Pancreas (tissue), 10 donors: ENCODE data around the gene CCDC27. TPM values are rescaled to one million over a fixed set of nuclear protein-coding genes. Genes with fewer than 3 reads are reported as not detected.

Experiments
- ATAC-seq, 4 donors: fragments of 200-7000 bp; cut with Tn5 transposase; one replicate each; pipeline versions ENCODE4 v1.8.0 to v1.9.1; 2020; ENCODE audit warnings: mild to moderate bottlenecking in 4 of 4, moderate library complexity in 4 of 4
- DNase-seq, 6 donors: peaks; one replicate each; pipeline ENCODE4 v3.0.0-alpha.2; 2020
- FAIRE-seq: peaks from 2 replicates; lab custom pipeline; 2012; peaks lifted over from hg19 to GRCh38; lab: Jason Lieb, UNC
- H3K27ac ChIP-seq, 4 donors: fragments of 200-600 bp; sonication (generic); 1 replicate in 3 of 4; 2 replicates in 1 of 4; pipeline versions ENCODE4 v1.5.0 to v1.8.0; 2020
- H3K27me3 ChIP-seq, 4 donors: fragments of 200-600 bp; one replicate each; pipeline ENCODE4 v1.8.0; 2021
- H3K36me3 ChIP-seq, 3 donors: fragments of 200-600 bp; sonication (generic) in 1 of 3; one replicate each; pipeline versions ENCODE4 v1.5.0 to v1.8.0; 2020 to 2021
- H3K4me1 ChIP-seq, 3 donors: fragments of 200-600 bp; one replicate each; pipeline ENCODE4 v1.8.0; 2021
- H3K4me3 ChIP-seq, 4 donors: fragments of 200-600 bp; sonication (generic) in 2 of 4; one replicate each; pipeline versions ENCODE4 v1.5.0 to v1.8.0; 2020 to 2021
- H3K9me3 ChIP-seq, 4 donors: fragments of 200-600 bp; one replicate each; pipeline ENCODE4 v1.8.0; 2021
- WGBS, 2 donors: extraction: QIAGEN DNeasy Blood & Tissue Kit; methylation state at CpG; one replicate each; pipeline ENCODE4 v1.1.7; 2013; 5-methylcytosine and 5-hydroxymethylcytosine counted together
- intact Hi-C, 3 donors: fragments of 100-400 bp; cut with DNase I; formaldehyde crosslinking; loops; one replicate each; pipeline versions ENCODE4 v1.11.1 to v1.14.2; 2022
- polyA plus RNA-seq, 2 donors: library from polyadenylated mRNA; stranded (reverse); fragments of 200-250 nt; gene quantifications; one replicate each; pipeline ENCODE4 v1.2.3, GENCODE V29; 2013
- total RNA-seq, 6 donors: library from RNA; stranded (reverse); fragmentation: NEBNext Ultra II Directional in 4 of 6; extraction: Animal tissue kit (Norgen Biotek cat#: 25700) in 4 of 6; gene quantifications; one replicate each; pipeline versions ENCODE4 v1.2.1 to v1.2.4, GENCODE V29; 2021 to 2023
- TF ChIP-seq, protein P1 (sequence below), 4 donors: fragments of 200-600 bp; sonication (generic) in 3 of 4; IDR thresholded peaks; one replicate each; pipeline versions ENCODE4 v1.5.0 to v1.8.0; 2021; ENCODE audit warnings: antibody characterized with exemption in 4 of 4
- donor health status: healthy with polysubstance abuse.
- donor health status: DM: no; HTN: no; CAD: no; lungs with moderate emphysema.
- donor health status: DM: no; HTN: no; CAD: no.
- donor health status: control.
- donor health status: control.
- donor health status: Bipolar disorder and iron deficiency.
- donor health status: DM: yes; HTN: yes; CAD: no.
- donor health status: DM: no; HTN: no; CAD: no.
- donor health status: DM: no; HTN: no; CAD: no.
- donor health status: DM: yes; HTN: yes; CAD: no.

The CCDC27 gene
- total and polyA plus RNA-seq, 8 donors = 0.04 TPM; not detected in 7

DNA sequence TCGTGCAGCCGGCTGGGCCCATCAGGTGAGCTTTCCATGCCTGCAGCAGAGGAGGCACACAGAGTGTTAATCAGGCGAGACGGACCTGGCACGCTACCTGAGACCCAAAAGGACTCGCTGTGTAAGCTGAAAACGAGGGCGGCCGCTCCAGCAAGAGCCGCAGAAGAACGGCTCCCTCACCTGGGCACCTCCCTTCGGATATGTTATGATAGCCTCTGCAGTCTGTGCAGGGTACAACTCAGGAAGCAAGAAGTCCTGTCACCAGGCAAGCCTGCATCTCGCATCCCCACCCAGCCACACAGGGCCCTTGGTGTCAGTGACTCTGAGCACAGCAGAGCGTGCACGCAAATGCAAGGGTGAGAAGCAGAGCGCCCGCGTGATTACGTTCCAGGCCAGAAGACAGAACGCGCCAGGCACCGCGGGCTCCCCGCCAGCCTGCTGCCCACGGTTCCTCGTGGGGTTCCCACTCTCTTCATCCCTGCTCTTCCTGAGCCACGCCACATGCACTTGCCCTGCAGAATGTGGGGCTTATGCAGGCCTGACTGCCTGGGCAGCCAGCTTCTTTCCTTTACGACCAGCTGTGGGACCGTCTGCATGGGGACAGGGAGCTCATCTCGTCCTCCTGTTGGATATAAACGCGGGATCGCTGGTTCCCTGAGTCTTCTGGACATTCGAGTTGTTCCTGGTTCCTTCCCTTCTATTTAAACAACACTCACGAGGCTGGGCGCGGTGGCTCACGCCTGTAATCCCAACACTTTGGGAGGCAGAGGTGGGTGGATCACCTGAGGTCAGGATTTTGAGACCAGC is 64.3 kb downstream of the CCDC27 start:
- 90 to 91% methylated on average over 38 of the region's 38 CpGs for WGBS, 2 donors
- TF ChIP-seq, protein P1, sequence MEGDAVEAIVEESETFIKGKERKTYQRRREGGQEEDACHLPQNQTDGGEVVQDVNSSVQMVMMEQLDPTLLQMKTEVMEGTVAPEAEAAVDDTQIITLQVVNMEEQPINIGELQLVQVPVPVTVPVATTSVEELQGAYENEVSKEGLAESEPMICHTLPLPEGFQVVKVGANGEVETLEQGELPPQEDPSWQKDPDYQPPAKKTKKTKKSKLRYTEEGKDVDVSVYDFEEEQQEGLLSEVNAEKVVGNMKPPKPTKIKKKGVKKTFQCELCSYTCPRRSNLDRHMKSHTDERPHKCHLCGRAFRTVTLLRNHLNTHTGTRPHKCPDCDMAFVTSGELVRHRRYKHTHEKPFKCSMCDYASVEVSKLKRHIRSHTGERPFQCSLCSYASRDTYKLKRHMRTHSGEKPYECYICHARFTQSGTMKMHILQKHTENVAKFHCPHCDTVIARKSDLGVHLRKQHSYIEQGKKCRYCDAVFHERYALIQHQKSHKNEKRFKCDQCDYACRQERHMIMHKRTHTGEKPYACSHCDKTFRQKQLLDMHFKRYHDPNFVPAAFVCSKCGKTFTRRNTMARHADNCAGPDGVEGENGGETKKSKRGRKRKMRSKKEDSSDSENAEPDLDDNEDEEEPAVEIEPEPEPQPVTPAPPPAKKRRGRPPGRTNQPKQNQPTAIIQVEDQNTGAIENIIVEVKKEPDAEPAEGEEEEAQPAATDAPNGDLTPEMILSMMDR (IDR thresholded peaks at IDR 0.05) = no peak

DNA sequence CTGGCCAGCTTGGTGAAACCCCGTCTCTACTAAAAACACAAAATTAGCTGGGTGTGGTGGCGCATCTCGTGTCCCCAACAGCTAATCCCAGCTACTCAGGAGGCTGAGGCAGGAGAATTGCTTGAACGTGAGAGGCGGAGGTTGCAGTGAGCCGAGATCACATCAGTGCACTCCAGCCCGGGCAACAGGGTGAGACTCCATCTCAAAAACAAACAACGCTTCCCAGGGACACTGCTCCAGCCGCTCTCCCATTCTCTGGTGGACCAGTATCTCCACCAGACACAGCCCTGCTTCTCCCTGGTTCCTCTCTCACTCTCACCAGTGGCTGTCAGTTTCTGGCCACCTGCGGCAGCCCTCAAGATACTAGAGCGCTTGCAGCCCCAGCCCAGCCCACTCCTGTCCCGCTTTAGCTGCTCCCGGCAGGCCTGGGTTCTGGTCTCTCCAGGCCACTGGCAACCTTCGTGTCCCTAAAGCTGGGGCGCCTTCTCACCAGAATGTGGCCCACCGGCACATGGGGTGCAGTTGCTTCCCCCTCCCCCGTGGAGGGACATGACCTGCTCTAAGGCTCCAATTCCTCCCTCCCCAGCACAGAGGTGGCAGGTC is 65.0 kb downstream of the CCDC27 start:
- no peak for FAIRE-seq
- peak in 1 of 6 donors; percentile 46 for DNase-seq
- WGBS, 2 donors = 95% methylated on average over 17 of the region's 17 CpGs

More for the DNA sequence above, 64.3 kb downstream of the CCDC27 start:
- Histone ChIP-seq H3K27me3 (no peaks in the 10 kb centered on the region), H3K27ac (no peak overlapping the region), H3K36me3 (peaks cover 0 to 42% (median 0%) of the 10 kb centered on the region in 3 donors), H3K4me1 (no peaks in the 10 kb centered on the region), H3K4me3 (no peak overlapping the region), H3K9me3 (no peaks in the 10 kb centered on the region)
- no peak for ATAC-seq
- no peak for FAIRE-seq
- DNase-seq = no peak
- intact Hi-C loops = no loop called here

DNA sequence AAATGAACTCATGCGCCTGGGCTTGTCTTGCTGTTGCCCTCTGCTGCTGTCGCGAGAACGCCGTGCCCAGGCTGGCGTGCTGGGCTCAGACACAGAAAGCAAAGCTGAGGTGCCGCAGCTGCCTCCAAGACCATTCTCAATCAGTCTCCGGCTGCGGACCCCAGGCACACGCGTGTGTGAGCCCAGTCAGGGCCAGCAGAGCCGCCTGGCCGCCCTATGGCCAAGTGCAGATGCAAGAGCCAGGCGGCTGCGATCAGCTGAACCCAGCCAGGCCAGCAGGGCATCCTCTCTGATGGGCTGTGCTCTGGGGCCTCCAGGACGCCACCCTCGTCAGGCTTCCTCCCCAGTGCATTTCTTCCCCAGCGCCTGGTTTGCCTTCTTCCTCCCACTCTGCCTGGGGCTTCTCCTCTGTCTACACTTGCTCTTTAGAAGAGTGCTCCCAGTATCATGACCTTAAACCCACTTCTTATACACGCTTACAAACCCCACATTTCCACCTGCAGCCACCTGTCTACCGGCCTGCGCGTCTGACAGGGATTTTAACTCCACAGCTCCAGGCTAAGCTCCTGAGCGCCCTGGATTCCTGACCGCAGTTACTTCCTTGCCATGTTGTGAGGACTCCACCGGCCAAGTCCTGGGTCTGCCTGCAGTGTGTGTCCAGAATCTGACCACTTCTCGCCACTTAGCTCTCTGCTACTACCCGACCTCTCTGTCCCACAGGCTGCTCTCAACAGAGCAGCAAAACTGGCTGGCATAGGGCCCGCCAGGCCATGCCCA is 65.8 kb downstream of the CCDC27 start:
- ATAC-seq = no peak
- intact Hi-C loops = no loop called here
- WGBS, 2 donors = 89 to 91% methylated on average over 28 of the region's 28 CpGs
- no peak for FAIRE-seq
- Histone ChIP-seq H3K4me3 (no peak overlapping the region), H3K36me3 (peaks cover 0 to 46% (median 0%) of the 10 kb centered on the region in 3 donors), H3K27me3 (no peaks in the 10 kb centered on the region), H3K4me1 (no peaks in the 10 kb centered on the region), H3K27ac (no peak overlapping the region), H3K9me3 (no peaks in the 10 kb centered on the region)
- peak in 1 of 6 donors; percentile 42 for DNase-seq
- TF ChIP-seq, protein P1 (IDR thresholded peaks at IDR 0.05) = no peak

More for the DNA sequence above, 65.0 kb downstream of the CCDC27 start:
- H3K36me3 ChIP-seq = peaks cover 0 to 46% (median 0%) of the 10 kb centered on the region in 3 donors
- TF ChIP-seq, protein P1 (IDR thresholded peaks at IDR 0.05) = no peak
- intact Hi-C loops = no loop called here
- H3K27ac ChIP-seq = no peak overlapping the region
- H3K9me3 ChIP-seq = no peaks in the 10 kb centered on the region
- H3K27me3 ChIP-seq = no peaks in the 10 kb centered on the region
- H3K4me3 ChIP-seq = no peak overlapping the region
- no peak for ATAC-seq
- H3K4me1 ChIP-seq = no peaks in the 10 kb centered on the region

DNA sequence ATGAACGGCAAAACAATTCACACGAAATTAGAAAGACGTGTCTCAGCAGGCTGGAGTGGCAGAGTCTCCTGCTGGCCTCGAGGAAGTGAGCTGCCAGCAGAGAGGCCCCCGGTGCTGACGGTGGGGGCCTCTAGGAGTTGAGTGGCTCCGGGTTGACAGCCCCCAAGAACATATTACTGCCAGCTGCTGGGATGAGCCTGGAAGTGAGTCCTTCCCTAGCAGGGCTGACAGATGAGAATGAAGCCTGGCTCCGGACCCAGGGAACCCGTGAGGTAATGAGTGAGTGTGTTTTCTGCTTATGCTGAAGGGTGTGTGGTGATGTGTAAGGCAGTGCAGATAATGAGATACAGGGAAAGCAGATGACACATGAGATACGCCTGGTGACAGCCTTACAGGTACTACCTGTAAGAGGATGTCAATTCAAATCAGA is 67.5 kb downstream of the CCDC27 start:
- TF ChIP-seq, protein P1 (IDR thresholded peaks at IDR 0.05) = no peak
- no peak for FAIRE-seq
- intact Hi-C loops = no loop called here
- WGBS, 2 donors = 77 to 78% methylated on average over 10 of the region's 10 CpGs
- peak in 1 of 6 donors; percentile 16 for DNase-seq
- H3K36me3 ChIP-seq = peaks cover 0 to 44% (median 0%) of the 10 kb centered on the region in 3 donors
- no peaks in the 10 kb centered on the region for H3K27me3 ChIP-seq
- no peak overlapping the region for H3K4me3 ChIP-seq
- H3K4me1 ChIP-seq = no peaks in the 10 kb centered on the region
- ATAC-seq = no peak
- no peaks in the 10 kb centered on the region for H3K9me3 ChIP-seq
- no peak overlapping the region for H3K27ac ChIP-seq
